Left ventricle myocardium superior (tissue), 1 donor: ENCODE results near the gene YDJC. TPM values are rescaled to one million over a fixed set of nuclear protein-coding genes. Genes with fewer than 3 reads are reported as not detected.
"Not testable (repeated sequence)": the region's sequence is repeated elsewhere in the genome, so short reads cannot be mapped to it uniquely, and the experiment has no call there.

Experiments used
- ATAC-seq: fragments of 200-7000 bp; cut with Tn5 transposase; one replicate; pipeline ENCODE4 v1.9.1; 2020; ENCODE audit warnings: mild to moderate bottlenecking, moderate library complexity
- DNase-seq: peaks from one replicate; pipeline ENCODE4 v3.0.0-alpha.2; 2020
- intact Hi-C: fragments of 100-400 bp; cut with micrococcal nuclease; formaldehyde crosslinking; loops from one replicate; pipeline ENCODE4 v1.11.0; 2022
- total RNA-seq: library from RNA; stranded (reverse); fragmentation: NEBNext Ultra II Directional; extraction: Animal tissue kit (Norgen Biotek cat#: 25700); gene quantifications from one replicate; pipeline ENCODE4 v1.2.1, GENCODE V29; 2021
- donor health status: DM: no; HTN: yes; CAD: no; lungs with severe emphysema.

YDJC gene
- total RNA-seq, 1 donor from 2014 or later, result 4.9 TPM

GRCh38 chr22:21652547-21653545, 23.0 kb upstream of the YDJC start:
- intact Hi-C loops, result no loop called here
- ATAC-seq, result no peak
- DNase-seq, result no peak

- DNase-seq (peak; percentile 94), ATAC-seq (peak; percentile 94)
- intact Hi-C loops, result no loop called here
Measured at GRCh38 chr22:21652010-21652546, 22.3 kb upstream of the YDJC start.

GRCh38 chr22:21651521-21652009, 21.7 kb upstream of the YDJC start:
- ATAC-seq (peak; percentile 18), DNase-seq (no peak)
- intact Hi-C loops, result no loop called here

GRCh38 chr22:21650823-21651520, 21.1 kb upstream of the YDJC start:
- intact Hi-C loops, result no loop called here
- DNase-seq (no peak), ATAC-seq (peak; percentile 63)

GRCh38 chr22:21650280-21650679, 20.5 kb upstream of the YDJC start:
- DNase-seq (no peak), ATAC-seq (no peak)
- intact Hi-C loops, result no loop called here

DNA sequence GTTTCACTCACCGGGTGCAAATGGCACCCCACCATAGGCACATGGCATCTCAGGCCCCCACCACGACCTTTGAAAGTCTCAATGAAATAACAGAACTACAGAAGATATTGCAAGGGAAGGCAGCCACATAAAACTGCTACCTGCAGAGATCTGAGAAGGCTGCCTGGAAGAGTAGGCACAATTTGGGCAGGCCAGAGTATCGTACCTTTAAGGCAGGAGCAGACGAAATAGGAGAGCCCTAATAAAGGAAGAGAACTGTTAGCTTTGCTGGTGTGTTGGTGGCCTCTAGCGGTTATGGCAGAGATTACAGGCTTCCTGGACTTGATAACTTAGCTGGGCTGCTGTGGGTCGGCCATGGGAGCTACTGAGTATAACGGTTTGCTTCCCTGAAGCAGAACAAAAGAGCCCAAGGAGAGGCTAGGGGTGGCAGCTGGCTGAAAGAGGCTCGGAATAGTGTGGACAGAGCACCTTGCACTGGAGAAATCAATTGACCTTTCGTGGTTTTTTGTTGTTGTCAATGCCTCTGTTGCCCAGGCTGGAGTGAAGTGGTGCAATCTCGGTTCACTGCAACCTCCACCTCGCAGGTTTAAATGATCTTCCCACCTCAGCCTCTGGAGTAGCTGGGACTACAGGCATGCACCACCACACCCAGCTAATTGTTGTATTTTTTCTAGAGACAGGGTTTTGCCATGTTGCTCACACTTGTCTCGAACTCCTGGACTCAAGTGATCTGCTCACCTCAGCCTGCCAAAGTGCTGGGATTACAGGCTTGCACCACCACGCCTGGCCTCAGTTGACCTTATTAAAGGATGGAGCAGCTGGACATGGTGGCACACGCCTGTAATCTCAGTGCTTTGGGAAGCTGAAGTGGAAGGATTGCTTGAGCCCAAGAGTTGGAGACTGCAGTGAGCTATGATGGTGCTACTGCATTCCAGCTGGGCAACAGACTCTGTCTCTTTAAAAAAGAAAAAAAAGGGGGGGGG, 17.1 kb upstream of the YDJC start:
- peak; percentile 16 for ATAC-seq
- DNase-seq, result peak; percentile 67
- intact Hi-C loops, result no loop called here

GRCh38 chr22:21645513-21645912, 15.7 kb upstream of the YDJC start:
- intact Hi-C loops, DNase-seq, ATAC-seq: not testable (repeated sequence)

GRCh38 chr22:21643533-21644357, 13.9 kb upstream of the YDJC start:
- no peak for ATAC-seq
- DNase-seq, result no peak
- intact Hi-C loops, result no loop called here

- ATAC-seq (peak; percentile 8), DNase-seq (no peak)
- intact Hi-C loops, result no loop called here
Measured at GRCh38 chr22:21642584-21643448, 13.0 kb upstream of the YDJC start.

DNA sequence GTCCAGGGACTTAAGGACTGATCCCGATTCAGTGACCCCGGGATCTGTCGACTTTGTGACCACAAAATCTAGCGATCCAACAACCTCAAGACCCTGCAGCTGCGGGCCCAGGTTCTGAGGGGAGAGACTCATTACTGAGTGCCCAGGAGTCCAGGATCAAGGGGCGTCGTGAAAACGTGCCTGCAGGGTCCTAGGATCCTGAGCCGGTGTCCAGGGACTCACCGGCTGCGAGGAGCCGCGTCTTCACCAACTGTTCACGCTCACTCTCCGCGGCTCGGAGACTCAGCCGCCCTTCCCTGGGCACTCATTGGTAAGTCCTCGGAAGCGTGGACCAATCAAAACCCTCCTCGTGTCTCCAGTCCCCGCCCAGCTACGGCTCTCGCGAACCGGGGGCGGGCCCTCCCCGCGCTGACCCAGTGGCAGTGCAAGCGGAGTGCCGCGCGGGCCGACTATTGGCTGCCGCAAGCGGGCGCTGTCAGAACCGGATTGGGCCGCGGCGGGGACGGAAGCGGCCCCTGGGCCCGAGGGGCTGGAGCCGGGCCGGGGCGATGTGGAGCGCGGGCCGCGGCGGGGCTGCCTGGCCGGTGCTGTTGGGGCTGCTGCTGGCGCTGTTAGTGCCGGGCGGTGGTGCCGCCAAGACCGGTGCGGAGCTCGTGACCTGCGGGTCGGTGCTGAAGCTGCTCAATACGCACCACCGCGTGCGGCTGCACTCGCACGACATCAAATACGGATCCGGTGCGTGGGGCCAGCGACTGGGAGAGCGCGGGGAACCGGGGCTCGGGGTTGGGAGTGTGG, 12.2 kb upstream of the YDJC start, which contains the start of gene SDF2L1:
SDF2L1 (plus strand) TSS at position 514 of the 795 bp plus-strand sequence; CDS start at position 549, 35 bp downstream.
- peak; percentile 99 for DNase-seq
- intact Hi-C loops, result no loop called here
- ATAC-seq, result peak; percentile 99

- peak; percentile 56 for ATAC-seq
- intact Hi-C loops, result no loop called here
- DNase-seq, result no peak
Measured at GRCh38 chr22:21641417-21641788, 11.6 kb upstream of the YDJC start.

DNA sequence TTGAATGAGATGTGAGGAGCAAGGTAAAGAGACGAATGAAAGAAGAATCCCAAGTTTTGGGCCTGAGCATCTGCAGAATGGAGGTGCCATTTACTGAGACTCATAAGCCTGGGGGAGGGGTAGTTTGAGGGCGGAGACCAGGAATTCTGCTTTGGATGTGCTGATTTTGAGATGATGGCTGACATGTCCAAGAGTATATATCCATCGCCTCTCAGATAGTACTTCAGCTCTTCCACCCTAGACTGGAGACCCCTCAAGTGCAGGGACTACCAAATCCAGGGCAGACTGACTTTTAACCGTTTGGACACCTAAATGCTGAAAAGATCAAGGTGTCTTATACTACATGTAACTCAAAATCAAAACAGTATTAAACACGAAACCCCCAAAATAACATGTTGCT, 11.0 kb upstream of the YDJC start:
- DNase-seq, result no peak

DNA sequence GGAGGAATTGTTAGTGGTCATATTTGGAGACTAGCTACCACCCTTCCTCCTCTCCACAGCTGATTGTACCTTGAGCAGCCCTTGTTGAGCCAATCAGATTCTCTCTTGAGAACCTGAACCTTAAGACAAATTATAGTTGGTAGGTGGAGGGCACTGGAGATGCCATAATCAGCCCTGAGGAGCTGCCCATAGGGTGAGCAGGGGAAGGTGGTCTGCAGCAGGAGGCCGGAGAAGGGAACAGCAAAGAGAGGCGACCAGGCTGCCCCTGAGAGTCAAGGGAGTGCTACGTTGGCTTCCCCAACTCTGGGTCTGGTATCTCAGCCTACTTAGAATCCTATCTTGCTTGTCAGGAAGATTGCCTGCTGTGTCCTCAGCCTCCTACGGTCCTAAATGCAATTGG, 9.5 kb upstream of the YDJC start:
- no peak for ATAC-seq
- no peak for DNase-seq
- intact Hi-C loops, result no loop called here

More for the DNA sequence above, 11.0 kb upstream of the YDJC start:
- ATAC-seq, result no peak
- intact Hi-C loops, result no loop called here

- DNase-seq, ATAC-seq, intact Hi-C loops: not testable (repeated sequence)
Measured at GRCh38 chr22:21637450-21637849, 7.6 kb upstream of the YDJC start.

DNA sequence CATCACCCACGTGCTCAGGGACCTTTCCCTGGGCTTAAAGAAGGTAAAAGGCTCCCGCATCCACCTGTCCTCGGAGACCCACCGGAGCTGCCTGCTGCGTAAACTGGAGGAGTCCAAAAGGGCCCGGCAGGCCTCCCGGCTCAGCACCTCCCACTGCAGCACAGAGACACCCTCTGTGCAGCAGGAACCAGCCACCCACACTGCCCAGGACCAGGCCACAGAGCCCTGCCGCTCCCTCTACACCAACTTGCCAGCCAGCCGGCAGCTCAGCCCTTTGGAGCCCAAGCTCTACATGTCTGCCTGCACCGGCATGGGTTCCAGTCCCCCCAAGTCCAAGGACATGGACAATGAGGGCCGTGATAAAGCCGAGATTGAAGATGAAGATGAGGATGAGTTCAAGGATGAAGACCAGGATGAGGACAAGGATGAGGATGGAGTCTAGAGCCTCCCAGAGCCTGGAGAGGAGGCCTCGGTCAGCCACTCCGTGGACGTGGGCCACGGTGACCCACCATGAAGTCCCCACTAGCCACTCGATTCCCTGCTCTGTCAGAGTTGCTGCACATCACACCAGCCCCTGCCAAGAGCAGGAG, 6.9 kb upstream of the YDJC start:
- DNase-seq (no peak), ATAC-seq (no peak)
- intact Hi-C loops, result no loop called here
